NCI-H524 (cell line): Measurements from ENCODE around the gene HJURP.

ENCODE experiments used
- DNase-seq, 2 experiments: peaks; one replicate each; lab custom pipeline; 2025; lab: John Stamatoyannopoulos, UW

Gene HJURP

DNA sequence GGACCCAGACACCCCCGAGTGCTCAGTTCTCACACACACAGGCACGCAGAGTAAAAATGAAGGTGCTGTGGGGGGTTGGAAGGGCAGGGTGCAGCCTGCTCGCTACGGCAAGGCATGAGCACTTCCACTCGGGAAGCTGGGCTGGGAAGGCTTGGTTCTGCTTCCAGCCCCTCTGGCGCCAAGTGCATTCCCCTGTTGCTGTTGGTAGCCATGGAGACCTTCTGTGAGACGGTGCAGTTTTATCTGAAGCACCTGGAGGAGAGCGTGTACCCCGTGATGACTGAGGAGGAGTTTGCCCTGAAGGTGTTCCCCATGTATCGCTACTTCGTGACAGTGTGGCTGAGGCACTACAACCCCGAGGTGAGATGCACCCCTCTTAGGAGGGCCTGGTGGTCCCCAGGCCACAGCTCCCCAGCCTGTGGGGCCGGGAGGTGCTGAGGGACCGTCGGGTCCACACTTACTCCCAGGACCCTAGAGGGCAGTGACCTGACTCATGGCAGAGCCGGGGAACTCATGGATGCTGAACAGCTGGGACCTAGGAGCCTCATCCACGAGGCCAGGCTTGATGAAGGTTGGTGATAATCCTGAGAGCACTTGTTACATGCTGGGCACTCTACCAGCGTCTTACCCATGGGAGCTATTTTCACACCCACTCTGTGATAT, 60.7 kb downstream of the HJURP start:
- DNase-seq = no peak

DNA sequence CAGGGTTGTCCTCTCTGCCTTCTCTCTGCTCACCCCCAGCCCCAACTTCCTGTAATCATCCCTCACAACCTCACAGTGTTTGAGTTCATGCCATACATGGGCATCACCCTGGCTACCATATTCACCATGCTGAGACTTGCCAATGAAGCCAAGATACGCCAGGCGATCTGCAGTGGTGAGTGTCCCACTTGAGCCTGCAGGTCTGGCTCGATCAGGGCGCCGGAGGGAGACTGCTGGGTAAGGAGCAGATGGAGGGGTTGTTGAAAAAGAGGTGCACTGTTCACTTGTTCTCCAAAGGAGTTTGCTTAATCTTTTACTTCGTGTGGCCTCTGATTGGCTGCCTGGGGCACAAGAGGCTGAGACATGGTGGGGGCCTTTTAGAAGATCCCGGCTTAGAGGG, 61.6 kb downstream of the HJURP start:
- no peak for DNase-seq

DNA sequence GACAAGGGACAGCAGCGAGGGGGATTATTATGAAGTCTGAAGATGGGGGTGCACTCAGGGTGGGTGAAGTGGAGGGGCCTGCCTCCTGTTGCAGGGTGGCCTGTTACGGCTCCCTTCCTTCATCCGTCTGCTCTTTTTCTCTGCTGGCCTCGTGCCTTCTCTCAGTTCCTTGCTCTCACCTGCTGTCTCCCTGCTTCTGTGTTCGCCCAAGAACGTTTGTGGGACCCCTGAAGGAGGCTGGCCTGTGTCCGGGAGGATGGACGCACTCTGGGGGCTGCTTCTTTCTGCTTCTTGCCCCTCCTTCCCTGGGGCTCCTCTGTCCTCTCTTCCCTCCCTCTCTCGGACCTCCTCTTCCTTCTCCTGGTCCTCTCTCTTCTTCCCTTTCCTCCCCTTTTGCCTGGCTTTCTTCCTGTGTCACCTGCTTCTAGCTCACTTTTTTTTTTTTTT, 62.4 kb downstream of the HJURP start:
- no peak for DNase-seq

DNA sequence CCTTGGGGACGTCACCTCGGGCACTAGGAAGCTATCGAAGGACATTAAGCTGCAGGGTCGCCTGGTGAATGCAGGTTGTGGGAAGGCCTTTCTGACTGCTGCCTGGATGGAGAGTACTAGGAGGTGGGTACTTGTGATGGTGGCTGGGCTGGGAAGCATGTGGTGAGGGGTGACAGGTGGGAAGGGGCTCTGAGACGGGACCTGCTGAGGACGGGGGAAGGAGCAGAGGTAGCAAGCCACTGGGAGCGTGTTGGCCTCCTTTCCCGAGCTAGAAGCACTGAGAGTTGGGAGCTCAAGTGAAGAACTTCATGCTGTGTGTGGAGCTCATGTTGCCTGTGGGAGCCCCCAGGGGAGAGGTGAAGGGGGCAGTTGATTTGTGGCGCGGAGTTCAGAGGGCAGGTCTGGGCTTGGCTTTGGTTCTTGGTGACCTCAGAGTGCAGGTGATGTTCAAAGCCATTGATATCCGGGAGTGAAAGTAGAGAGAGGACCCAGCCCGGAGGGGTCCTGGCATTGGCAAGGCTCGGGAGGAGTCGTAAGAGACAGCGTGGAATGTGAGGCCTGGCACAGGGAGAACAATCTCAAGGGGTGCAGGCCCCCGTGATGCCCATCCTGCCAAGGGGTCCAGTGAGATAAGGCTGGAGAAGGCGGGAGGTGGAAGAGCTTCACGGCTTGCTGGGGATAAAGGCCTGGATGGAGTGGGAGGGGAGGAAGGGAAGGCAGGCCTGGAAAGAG, 63.0 kb downstream of the HJURP start:
- no peak for DNase-seq

DNA sequence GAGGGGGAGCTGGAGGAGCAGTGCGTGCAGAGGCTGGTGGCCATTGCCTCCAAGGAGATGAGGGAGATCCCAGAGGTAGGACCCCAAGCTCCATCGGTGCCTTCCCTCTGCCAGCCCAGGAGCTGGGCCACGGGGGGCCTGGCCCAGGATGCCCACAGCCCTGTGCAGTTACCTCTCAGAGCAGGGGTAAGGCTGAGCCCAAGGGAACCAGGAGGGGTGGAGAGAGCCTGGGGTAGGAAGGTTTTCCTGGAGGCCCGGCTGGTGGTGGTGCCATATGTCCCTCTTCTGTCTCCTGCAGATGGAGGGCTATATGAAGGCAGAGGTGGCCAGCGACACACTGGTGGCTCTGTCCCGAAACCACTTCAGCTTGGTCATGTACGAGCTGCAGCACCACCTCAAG, 64.8 kb downstream of the HJURP start:
- no peak for DNase-seq
